ENCODE measurements around the gene BCL11A. TPM values are rescaled to one million over a fixed set of nuclear protein-coding genes. Genes with fewer than 3 reads are reported as not detected.

The BCL11A gene
- total RNA-seq (2014; rRNA removed) = 0.11 and 0.13 TPM in 2 replicates
- 0.12 TPM for polyA plus RNA-seq (2012)

DNA sequence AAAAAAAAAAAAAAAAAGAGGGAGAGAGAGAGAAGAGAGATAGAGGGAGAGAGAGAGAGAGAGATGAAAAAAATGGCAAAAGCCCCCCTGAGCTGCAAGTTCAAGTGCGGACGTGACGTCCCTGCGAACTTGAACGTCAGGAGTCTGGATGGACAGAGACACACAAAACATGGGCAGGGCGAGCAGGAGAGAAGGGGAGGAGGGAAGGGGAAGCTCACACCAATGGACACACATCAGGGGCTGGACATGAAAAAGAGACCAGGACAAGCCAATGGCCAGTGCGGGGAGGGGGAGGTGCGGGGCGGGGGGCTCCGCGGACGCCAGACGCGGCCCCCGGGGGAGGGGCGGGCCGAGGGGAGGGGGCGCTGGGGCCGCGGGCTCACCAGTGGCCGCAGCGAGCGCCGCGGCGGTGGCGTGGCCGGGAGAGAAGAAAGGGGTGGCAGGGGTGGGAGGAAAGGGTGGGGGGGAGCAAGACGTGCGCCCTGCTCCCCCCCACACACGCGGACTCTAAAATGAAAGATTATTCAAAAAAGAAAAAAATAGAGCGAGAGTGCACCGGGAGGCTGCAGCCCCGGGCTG is at the start of gene BCL11A:
Gene BCL11A, minus strand, starts transcription at position 160 of the 579 bp plus-strand sequence. CDS start 384 bp downstream, outside the sequence.
- peak; percentile 46 for DNase-seq (ENCODE audit: low read depth)

DNA sequence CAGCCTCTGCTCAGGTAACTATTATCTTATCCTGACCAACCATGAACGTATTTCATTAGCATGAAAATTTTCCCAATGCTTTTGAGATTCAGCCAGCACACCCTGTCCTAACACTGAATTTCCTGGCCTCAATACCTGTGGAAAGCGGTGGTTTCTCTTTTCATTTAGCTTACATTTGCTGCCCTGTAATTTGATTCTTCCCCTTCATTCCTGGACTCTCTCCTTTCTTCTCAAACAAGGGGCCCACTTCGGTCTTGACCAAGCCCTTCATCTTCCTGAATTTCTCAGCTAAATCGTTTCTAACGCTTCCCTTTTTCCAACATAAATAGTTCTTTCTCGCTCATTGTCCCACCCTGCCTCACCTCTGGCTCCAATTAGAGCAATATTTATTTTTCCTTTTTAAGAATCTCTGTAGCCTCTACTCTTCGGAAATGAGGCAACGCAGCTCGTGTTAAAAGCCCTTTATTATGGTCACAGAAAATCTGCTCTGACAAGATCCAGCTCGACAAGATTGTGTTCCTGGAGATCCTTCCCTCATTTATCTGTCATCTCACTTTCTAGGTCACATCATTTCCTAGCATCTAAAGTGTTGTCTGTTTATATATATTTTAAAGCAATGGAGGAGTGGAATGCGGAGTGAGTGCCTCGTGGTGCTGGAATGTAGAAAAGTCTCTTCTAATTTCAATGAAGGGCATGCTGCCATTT is 49.5 kb upstream of the BCL11A start:
- DNase-seq (ENCODE audit: low read depth) = no peak

DNA sequence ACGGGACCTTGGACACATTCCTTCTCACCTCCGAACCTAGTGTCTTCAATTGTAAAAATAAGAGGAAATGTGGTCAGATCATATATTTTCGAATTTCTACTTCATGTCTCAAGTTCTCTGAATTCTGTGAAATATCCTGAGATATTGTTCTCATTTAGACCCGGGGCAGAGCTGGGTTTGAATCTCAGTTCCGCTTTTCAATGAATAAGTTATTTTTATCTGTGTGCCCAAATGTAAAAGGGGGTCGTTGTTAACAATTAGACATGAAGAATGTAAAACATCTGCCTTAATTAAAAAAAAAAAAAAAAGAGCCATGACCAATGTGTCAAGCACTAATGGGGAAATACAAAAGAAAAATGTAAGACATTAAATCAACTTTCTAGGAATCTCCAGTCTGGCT is 48.9 kb upstream of the BCL11A start:
- DNase-seq (ENCODE audit: low read depth) = no peak

DNA sequence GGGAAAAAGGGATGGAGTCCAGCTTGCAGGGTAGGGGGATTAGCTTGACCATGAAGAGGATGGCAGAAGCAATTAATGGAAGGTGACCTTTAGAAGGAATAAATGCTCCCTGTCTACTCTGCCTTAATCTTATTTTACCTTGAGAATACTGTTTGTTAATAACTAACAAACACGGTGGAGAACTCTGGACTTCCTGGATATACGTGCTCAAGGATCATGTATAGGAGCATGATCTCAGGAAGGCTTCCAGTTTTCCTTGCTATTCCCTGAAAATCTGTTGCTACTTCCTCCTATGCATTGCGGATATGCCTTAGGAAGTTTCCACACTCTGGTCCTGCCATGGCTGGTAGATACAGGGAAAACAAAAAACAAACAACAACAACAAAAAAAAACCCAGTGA is 44.8 kb upstream of the BCL11A start:
- no peak for DNase-seq (ENCODE audit: low read depth)

DNA sequence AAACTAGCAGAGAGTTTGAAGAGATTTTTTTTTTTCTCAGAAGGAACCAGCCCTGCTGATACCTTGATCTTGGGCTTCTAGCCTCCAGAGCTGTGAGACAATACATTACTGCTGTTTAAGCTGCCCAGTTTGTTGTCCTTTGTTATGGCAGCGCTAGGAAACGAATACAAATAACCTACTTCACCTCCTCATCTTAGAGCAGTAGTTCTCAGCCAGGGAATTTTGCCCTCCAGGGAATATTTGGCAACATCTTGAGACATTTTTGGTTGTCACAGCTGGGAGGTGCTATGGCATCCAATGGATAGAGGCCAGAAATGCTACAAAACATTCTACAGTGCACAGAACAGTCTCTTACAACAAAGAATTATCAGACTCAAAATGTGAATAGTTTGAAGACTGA is 43.9 kb upstream of the BCL11A start:
- DNase-seq (ENCODE audit: low read depth) = no peak

DNA sequence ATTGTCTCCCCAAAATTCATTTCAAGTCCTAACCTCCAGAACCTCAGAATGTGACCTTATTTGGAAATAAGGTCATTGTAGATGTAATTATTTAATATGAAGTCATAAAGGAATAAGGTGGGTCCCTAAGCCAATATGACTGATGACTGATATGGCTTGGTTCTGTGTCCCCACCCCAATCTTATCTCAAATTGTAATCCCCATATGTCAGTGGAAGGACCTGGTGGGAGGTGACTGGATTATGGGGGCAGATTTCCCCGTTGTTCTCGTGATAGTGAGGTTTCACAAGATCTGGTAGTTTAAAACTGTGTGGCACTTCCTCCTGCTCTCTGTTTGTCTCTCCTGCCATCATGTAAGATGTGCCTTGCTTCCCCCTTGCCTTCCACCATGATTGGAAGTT is 43.0 kb upstream of the BCL11A start:
- DNase-seq (ENCODE audit: low read depth) = no peak

DNA sequence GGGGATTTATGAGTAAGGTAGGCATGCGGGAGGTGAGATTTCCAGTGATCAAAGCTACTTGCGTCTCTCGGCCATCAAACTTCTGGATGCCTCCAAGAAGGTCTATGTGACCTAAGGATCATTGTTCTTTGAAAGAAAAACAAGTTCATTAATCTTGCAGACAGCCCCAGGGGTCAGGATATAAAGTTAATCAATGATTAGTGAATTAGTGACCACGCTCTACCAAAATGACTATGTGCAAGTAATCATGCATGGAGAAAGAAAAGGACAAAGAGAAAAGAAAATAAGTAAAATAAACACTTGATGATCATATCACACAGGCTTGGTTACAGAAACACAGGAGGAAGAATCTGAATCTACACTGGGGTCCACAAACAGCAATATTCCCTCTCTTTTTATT is 42.5 kb upstream of the BCL11A start:
- DNase-seq (ENCODE audit: low read depth) = no peak

DNA sequence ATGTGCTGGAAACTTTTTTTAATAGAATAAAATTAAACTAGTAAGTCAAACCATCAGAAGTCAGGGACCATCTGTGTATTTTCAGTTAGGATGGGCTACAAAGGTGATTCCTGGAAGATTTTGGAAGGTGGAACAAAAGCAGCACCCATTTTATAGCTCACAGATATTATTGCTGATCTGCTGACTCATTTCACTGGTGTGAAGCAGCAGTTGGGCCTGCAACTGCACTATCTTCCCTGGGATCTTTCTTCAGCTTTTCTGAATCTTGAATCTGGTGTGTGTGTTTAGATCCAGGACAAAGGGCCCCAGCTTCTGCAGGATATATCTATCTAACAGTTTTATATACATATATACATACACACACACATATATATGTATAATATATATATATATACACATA is 35.6 kb upstream of the BCL11A start:
- no peak for DNase-seq (ENCODE audit: low read depth)

DNA sequence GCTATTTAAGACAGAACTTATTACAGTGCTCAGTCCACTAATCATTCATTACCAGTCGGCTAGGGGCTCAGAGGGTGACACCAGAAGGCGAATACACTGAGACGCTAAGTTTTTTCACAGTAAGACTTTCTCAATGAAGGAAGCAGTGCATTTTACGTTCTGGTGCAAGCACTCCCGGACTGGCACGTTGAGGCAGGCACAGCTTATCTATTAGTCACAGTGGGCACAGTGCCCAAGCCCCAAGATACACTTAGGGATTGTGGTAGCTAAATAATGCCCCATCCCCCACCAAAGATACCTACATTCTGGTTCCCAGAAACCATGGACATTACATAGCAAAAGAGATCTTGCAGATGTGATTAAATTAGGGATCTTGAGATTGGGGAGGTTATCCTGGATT is 32.6 kb upstream of the BCL11A start:
- no peak for DNase-seq (ENCODE audit: low read depth)

DNA sequence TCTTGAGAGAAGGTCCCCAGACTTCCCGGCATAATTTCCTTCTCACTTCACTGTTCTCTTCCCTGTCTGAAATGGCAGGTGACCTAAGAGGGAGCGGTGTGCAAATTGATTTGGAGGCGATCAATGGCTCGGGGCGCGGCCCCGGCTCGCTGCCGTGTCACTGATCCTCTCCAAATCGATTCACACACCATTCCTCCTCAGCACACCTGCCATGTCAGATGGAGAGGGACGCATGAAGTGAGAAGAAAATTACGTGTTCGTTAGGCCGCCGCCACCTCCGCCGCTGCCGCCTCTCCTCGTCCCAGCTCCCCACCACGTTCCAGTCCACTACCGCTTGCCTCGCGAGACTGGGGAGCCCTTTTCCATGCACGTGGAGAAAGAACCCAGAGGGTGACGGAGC is 31.8 kb upstream of the BCL11A start:
- no peak for DNase-seq (ENCODE audit: low read depth)

DNA sequence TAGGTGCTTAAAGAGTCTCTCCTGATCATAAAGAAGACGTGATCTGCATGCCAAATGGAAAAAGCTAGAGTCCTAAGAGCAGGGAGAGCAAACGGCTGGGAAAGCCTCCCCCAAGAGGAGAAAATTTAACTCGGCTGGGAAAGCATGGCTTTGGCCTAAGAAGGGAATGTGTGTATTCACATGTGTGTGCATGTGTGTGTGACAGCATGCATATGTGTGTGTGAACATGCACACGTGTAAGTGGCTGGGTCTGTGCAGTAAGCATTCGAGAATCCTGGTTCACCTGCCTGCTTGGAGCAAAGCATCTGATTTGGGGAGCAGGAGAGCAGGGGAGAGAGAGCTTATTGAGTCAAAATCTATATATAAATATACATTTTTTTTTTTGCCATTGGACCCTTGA is 30.1 kb upstream of the BCL11A start:
- DNase-seq (ENCODE audit: low read depth) = no peak

DNA sequence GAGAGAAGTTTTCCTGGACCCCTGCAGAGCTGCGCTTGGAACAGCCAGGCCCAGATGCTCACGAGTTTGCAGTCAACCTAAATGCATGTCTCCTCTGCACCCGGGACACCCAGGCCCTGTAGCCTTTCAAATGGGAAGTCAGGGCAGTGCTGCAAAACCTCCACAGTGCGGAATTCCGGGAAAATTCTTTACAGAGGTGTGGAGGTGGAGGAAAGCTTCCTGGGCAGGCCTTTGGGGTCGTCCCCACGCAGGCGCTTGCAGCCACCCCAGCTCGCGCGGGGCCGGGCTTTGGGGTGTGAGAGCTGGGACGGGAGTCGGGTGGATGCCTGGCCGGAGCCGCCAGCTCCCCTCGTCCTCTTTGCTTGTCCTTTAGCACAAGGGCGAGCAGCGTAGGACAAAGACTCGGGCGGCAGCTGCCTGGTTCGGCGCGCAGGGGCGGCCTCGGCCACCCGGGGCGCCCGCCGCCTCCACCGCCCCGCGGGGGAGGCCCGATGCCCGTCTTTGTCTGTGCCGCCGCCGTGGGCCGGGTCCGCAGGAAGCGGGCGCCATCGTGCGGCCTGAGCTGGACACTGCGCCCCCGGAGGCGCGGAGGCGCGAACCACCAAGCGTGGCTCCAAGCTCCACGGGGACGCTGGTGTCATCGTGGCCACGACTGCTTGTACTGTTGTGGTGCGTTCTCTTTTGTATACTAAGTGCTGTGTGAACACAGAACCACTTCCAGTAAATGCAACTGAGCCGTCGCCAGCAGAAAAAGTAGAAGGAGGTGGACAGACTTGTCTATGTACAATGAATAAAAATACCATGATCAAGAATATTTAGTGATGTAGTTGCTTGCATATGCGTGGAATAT is 28.2 kb upstream of the BCL11A start:
- DNase-seq (ENCODE audit: low read depth) = peak; percentile 32

DNA sequence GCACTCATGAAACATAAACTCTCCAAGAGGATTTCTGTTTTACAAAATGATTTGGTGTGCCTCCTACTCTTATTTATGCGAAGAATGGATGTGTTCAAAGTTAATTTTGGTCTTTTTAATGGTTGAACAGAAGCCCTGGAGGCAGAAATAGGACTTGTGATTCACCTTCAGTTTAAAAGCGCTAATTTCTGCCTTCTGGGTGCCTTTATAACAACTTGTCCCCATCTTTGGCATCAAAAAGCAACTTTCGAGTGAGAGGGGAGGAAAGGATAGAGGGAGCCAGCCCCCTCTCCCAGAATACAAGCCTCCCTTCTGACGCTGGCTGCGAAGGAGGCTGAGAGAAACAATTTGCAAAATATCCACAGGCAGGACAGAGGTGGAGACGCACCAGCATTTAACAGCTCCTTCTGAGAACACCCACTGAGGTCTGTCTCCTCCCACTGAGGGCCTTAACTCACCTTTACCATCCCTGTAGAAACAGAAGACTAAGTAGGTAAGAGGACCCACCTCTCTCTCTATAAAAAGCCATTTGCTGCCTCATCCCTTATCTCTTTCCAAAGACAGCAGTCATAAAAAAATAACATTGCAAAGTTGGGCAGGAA is 24.3 kb upstream of the BCL11A start:
- DNase-seq (ENCODE audit: low read depth) = no peak

DNA sequence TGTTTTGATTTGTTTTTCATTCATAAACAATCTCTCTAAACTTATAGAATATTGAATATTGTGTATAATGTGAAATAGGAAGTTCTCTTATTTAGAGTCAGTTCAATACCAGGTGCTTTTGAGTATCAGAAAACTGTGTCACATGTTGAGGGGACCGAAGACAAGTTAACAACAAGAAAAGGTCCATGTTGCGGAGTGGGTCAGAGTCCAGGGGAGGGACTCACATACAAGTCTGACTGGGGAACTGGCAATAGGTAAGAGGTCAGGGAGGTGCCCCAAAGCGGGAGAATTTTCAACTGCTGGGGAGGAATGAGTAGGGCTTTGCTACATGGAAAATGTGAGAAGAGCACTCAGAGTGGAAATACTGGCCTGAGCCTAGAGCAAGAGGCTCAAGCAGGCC is 19.8 kb upstream of the BCL11A start:
- DNase-seq (ENCODE audit: low read depth) = no peak

DNA sequence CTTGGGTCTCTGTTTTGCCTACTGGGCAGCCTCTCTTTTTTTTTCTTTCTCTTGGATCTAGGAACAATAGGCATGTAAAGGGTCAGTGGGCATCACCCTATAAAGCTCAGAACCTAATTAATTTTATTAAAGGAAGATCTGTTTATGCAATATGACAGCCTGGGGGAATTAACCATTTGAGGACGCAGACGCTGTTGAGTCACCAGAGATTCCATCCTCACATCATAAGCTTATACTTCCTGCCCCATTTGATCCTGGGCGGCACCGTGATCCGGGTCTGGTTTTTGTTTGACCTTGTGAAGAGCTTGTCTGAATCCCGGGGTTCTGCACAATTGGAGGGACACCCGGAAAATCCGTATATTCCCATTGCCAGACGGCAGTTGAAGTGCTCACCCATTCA is 16.8 kb upstream of the BCL11A start:
- DNase-seq (ENCODE audit: low read depth) = no peak

DNA sequence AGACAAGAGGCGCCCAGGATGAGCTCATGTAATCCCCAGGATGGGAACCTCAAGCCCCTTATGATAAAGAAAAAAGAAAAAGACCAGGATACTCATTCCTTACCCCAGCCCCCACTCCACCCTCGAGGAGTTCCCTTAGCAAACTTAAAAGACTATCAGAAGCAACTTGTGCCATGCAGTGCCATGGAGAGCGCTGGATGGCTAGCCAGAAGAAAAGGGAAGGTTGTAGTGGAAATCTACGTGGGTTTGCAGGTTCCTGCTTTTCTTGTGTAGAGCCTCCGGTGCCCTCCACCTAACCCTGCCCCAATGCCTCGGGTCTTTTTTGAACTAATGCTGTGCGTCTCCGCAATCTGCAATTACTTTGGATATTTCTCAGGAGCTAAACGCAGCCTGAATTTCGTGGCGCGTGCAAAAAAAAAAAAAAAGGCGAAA is 16.2 kb upstream of the BCL11A start:
- DNase-seq (ENCODE audit: low read depth) = no peak

DNA sequence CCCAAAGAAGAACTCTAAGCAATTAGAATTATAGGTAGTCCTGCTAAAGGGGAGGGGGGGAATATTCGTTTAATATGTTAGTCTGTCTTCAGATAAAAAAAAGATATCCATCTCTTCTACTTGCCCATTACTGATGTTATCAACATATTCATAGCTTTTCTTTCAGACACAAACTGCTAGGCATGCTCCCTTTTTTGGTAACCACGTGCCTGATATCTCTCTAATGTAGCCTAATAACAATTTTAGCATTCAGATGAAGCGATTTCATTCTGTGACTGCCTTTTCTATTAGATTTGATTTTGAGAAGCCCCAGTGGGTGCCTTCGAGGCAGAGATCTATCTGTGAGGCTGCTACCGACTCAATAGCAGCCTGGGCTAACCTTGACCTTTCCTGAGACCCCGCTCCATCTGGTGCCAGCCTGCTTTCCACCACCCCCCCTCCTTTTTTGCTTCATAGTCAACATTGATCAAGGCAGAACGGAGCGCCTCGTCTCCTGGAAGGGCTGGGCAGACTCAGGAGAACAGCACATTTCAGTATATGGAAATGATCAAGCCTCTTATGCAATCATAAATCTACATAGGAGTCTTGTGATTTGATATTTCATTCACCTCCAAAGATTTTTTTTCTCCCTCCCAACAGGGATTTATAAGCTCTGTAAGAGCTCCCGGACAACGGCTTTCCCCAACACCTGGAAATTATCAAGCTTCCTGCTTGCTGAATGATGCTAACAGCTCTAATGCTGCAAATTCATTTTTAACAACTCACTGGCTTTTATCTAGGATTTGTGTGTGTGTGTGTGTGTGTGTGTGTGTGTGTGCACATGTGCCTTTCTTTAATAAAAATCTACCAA is 14.7 kb upstream of the BCL11A start:
- DNase-seq (ENCODE audit: low read depth) = no peak

DNA sequence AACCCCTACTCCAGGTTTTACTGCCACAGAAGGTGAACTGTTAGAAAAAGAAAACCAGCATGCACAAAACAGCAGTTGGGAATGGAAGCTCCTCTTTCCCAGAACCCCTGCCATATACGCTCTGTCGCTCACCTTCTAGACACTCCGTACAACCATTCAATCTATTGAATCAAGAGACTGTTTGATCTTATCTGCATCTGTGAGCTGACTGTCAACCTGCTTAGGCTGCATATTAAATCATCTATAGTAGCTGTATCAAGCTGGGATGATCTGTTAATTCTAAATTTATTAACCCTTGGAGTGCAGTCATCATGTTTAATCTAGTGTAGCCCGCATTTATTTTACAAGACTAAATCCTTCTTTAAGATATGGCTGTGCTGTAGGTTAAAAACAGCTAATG is 13.6 kb upstream of the BCL11A start:
- DNase-seq (ENCODE audit: low read depth) = no peak

DNA sequence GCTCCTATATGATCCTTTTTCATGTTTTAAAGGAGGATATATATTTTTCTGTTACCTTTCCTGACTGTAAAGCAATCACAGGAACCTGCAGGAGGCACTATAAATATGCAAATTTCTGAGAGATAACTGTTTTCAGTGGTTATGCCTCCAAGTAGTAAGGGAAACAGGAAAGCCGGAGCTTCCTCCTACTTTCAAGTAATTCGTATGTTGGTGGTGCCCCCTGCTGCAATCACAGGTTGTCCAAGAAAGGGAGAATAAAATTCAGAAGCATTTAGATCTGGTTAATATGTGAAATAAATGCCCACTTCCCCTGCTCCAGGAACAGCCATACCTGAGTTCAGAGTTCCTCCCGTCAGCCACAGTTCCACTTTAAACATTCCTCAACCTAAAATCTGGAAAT is 12.0 kb upstream of the BCL11A start:
- no peak for DNase-seq (ENCODE audit: low read depth)

DNA sequence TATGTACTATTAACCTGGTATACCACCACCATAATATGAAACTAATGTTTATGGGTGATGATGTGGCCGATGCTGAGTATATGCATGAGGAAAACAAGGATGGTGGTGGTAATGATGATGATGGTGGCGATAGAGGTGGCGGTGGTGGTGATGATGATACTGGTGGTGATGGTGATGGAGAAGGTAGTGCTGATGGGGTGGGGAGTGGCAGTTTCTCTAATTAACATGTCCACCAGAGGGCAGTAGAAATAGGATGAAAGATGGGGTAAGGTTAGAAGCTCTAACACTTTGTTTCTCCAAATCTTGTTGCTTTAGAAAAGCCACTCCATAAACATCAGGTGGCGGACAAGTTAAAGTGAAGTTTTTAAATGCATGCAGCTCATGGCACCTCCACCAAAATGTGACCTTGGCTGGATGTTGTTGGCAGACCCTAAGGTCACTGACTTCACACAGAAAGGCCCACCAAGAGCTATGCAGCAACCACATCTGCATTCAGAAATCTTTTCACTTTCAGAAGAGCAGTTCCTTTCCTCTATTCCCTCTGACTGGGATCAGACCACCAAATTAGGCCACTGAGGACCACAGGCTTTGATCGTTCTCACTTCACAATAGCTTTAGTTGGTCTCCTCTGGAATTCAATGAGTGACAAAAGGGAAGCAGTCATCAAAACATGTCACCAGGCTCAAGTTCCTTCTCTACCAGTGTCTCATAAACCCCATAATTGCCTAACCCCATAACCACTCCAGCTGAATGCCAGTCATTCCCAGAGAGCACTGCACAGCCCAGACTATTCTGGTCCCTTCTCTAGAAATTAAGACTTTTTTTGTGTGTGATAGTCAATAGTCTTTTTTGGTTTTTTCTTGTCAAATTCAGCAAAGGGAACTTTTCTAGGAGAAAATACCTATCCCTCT is 7.5 kb upstream of the BCL11A start:
- DNase-seq (ENCODE audit: low read depth) = no peak
